Activated CD4-positive, alpha-beta memory T cell treated with anti-CD3 and anti-CD28 coated beads, Interleukin-2, amount 10 ng/mL, durations not matched to agents 7 days and 5 days (primary cell): ENCODE results near the gene SURF2. TPM values are rescaled to one million over a fixed set of nuclear protein-coding genes. Genes with fewer than 3 reads are reported as not detected.
A peak's percentile ranks its signal among the peaks of the same experiment; 100 is the strongest.

Source experiments
- CTCF ChIA-PET: fragments of 350-600 bp; sonication (Branson Sonifier 250); formaldehyde crosslinking; loops from one replicate; lab custom pipeline; 2021; ENCODE audit warnings: antibody characterized with exemption, inconsistent platforms; lab: Charles Lee
- POLR2A ChIA-PET: fragments of 350-600 bp; sonication (Branson Sonifier 250); formaldehyde crosslinking; loops from one replicate; lab custom pipeline; 2021; ENCODE audit warnings: antibody characterized with exemption; lab: Charles Lee
- DNase-seq: peaks from one replicate; pipeline ENCODE4 v3.0.0-alpha.2; 2020
- H3K27ac Mint-ChIP-seq: one replicate; pipeline ENCODE4 v1.8.0; 2021; ENCODE audit warnings: mild to moderate bottlenecking, mixed read lengths
- H3K27me3 Mint-ChIP-seq: one replicate; pipeline ENCODE4 v1.8.0; 2021; ENCODE audit warnings: mixed read lengths
- H3K36me3 Mint-ChIP-seq: one replicate; pipeline ENCODE4 v1.8.0; 2021; ENCODE audit warnings: low read depth, mixed read lengths
- H3K4me1 Mint-ChIP-seq: one replicate; pipeline ENCODE4 v1.8.0; 2021; ENCODE audit warnings: mixed read lengths
- H3K4me3 Mint-ChIP-seq: one replicate; pipeline ENCODE4 v1.8.0; 2021; ENCODE audit warnings: mild to moderate bottlenecking, mixed read lengths
- H3K9me3 Mint-ChIP-seq: one replicate; pipeline ENCODE4 v1.8.0; 2021; ENCODE audit warnings: mixed read lengths
- total RNA-seq, 2 experiments: library from RNA; stranded (reverse); gene quantifications; one replicate each; pipeline ENCODE4 v1.2.3, GENCODE V29; 2021

Gene SURF2
- total RNA-seq, 2 experiments from 2014 or later, result 10.2 TPM

- H3K4me3 Mint-ChIP-seq, result peak overlapping the region; percentile 95
- DNase-seq, result no peak
- no peaks in the 10 kb centered on the region for H3K9me3 Mint-ChIP-seq
- no peaks in the 10 kb centered on the region for H3K27me3 Mint-ChIP-seq
- peaks cover 68% of the 10 kb centered on the region for H3K36me3 Mint-ChIP-seq
- H3K4me1 Mint-ChIP-seq, result peaks cover 56% of the 10 kb centered on the region
- POLR2A ChIA-PET, result interaction anchor here (1.1 to 14.2 kb wide), 12 partner anchors 8 to 318 kb away, joined by 3 to 397 read pairs (median 13); partner anchors contain the start of genes GTF3C5, REXO4, STKLD1 and SURF1
- peak overlapping the region; percentile 86 for H3K27ac Mint-ChIP-seq
- CTCF ChIA-PET, result interaction anchor here (0.7 to 3.3 kb wide), 7 partner anchors 8 to 163 kb away, joined by 3 to 22 read pairs (median 7); partner anchors contain the start of genes SURF1 and SURF2
These were observed 7.4 kb upstream of the SURF2 start for GRCh38 chr9:133348718-133349573.

GRCh38 chr9:133349965-133350616 lies 6.3 kb upstream of the SURF2 start:
- H3K4me3 Mint-ChIP-seq, result peak overlapping the region; percentile 95
- CTCF ChIA-PET, result interaction anchor here (1.0 to 3.3 kb wide), 7 partner anchors 8 to 206 kb away, joined by 3 to 24 read pairs (median 4); no protein-coding TSS in a partner anchor
- no peaks in the 10 kb centered on the region for H3K27me3 Mint-ChIP-seq
- H3K36me3 Mint-ChIP-seq, result peaks cover 63% of the 10 kb centered on the region
- no peaks in the 10 kb centered on the region for H3K9me3 Mint-ChIP-seq
- no peak for DNase-seq
- POLR2A ChIA-PET, result interaction anchor here (0.6 to 14.2 kb wide), 10 partner anchors 7 to 319 kb away, joined by 3 to 397 read pairs (median 9); partner anchors contain the start of genes GTF3C5, STKLD1, SURF4 and SURF6
- peaks cover 61% of the 10 kb centered on the region for H3K4me1 Mint-ChIP-seq
- H3K27ac Mint-ChIP-seq, result peak overlapping the region; percentile 86

GRCh38 chr9:133351526-133351907 lies 4.8 kb upstream of the SURF2 start:
- peaks cover 56% of the 10 kb centered on the region for H3K36me3 Mint-ChIP-seq
- no peaks in the 10 kb centered on the region for H3K9me3 Mint-ChIP-seq
- POLR2A ChIA-PET, result interaction anchor here (1.3 to 14.2 kb wide), 4 partner anchors 9 to 23 kb away, joined by 3 to 397 read pairs (median 15); partner anchors contain the start of genes STKLD1 and SURF4
- CTCF ChIA-PET, result interaction anchor here (0.8 to 2.7 kb wide), 5 partner anchors 10 to 229 kb away, joined by 3 to 24 read pairs (median 4); no protein-coding TSS in a partner anchor
- peaks cover 59% of the 10 kb centered on the region for H3K4me1 Mint-ChIP-seq
- no peak overlapping the region for H3K27ac Mint-ChIP-seq
- no peaks in the 10 kb centered on the region for H3K27me3 Mint-ChIP-seq
- H3K4me3 Mint-ChIP-seq, result no peak overlapping the region
- DNase-seq, result no peak

- CTCF ChIA-PET, result interaction anchor here (1.4 to 2.7 kb wide), 3 partner anchors 10 to 165 kb away, joined by 4 to 24 read pairs (median 7); no protein-coding TSS in a partner anchor
- DNase-seq, result peak; percentile 61
- H3K9me3 Mint-ChIP-seq, result no peaks in the 10 kb centered on the region
- no peaks in the 10 kb centered on the region for H3K27me3 Mint-ChIP-seq
- H3K36me3 Mint-ChIP-seq, result peaks cover 56% of the 10 kb centered on the region
- peak overlapping the region; percentile 4 for H3K27ac Mint-ChIP-seq
- H3K4me3 Mint-ChIP-seq, result no peak overlapping the region
- peaks cover 55% of the 10 kb centered on the region for H3K4me1 Mint-ChIP-seq
- POLR2A ChIA-PET, result interaction anchor here (1.3 to 14.2 kb wide), 4 partner anchors 9 to 23 kb away, joined by 3 to 397 read pairs (median 15); partner anchors contain the start of genes STKLD1 and SURF4
These were observed 4.3 kb upstream of the SURF2 start for GRCh38 chr9:133351908-133352634.

- ChIA-PET POLR2A (interaction anchor here (1.9 to 14.2 kb wide), 4 partner anchors 11 to 22 kb away, joined by 6 to 397 read pairs (median 146); partner anchors contain the start of genes STKLD1 and SURF4), CTCF (interaction anchor here (5.9 kb wide), 1 partner anchor 20 kb away, joined by 59 read pairs; no protein-coding TSS in a partner anchor)
- no peak for DNase-seq
- Mint-ChIP-seq H3K9me3 (no peaks in the 10 kb centered on the region), H3K36me3 (peaks cover 56% of the 10 kb centered on the region), H3K4me3 (no peak overlapping the region), H3K27ac (peak overlapping the region; percentile 33), H3K27me3 (no peaks in the 10 kb centered on the region), H3K4me1 (peaks cover 60% of the 10 kb centered on the region)
These were observed 3.6 kb upstream of the SURF2 start for GRCh38 chr9:133352635-133353340.

GRCh38 chr9:133353548-133353947 lies 2.8 kb upstream of the SURF2 start:
- no peak for DNase-seq
- Mint-ChIP-seq H3K4me3 (no peak overlapping the region), H3K9me3 (no peaks in the 10 kb centered on the region), H3K36me3 (peaks cover 49% of the 10 kb centered on the region), H3K27ac (peak overlapping the region; percentile 1), H3K4me1 (peaks cover 65% of the 10 kb centered on the region), H3K27me3 (no peaks in the 10 kb centered on the region)
- ChIA-PET CTCF (interaction anchor here (1.1 to 5.9 kb wide), 2 partner anchors 13 to 19 kb away, joined by 3 to 59 read pairs; no protein-coding TSS in a partner anchor), POLR2A (interaction anchor here (1.9 to 8.5 kb wide), 2 partner anchors 10 to 20 kb away, joined by 6 to 277 read pairs; partner anchors contain the start of genes STKLD1 and SURF4)

GRCh38 chr9:133354766-133355165 lies 1.6 kb upstream of the SURF2 start:
- Mint-ChIP-seq H3K4me1 (peaks cover 59% of the 10 kb centered on the region), H3K27ac (peak overlapping the region; percentile 35), H3K9me3 (no peaks in the 10 kb centered on the region), H3K4me3 (peak overlapping the region; percentile 85), H3K27me3 (no peaks in the 10 kb centered on the region), H3K36me3 (peaks cover 40% of the 10 kb centered on the region)
- ChIA-PET POLR2A (interaction anchor here (1.1 to 8.5 kb wide), 4 partner anchors 9 to 19 kb away, joined by 3 to 277 read pairs (median 11); partner anchors contain the start of genes STKLD1 and SURF4), CTCF (interaction anchor here (1.1 to 5.9 kb wide), 4 partner anchors 15 to 169 kb away, joined by 3 to 59 read pairs (median 4); no protein-coding TSS in a partner anchor)
- no peak for DNase-seq

- Mint-ChIP-seq H3K36me3 (peaks cover 33% of the 10 kb centered on the region), H3K4me1 (peaks cover 52% of the 10 kb centered on the region), H3K4me3 (peak overlapping the region; percentile 85), H3K9me3 (no peaks in the 10 kb centered on the region), H3K27ac (peak overlapping the region; percentile 83), H3K27me3 (no peaks in the 10 kb centered on the region)
- POLR2A ChIA-PET, result interaction anchor here (0.6 to 8.5 kb wide), 9 partner anchors 8 to 61 kb away, joined by 3 to 277 read pairs (median 10); partner anchors contain the start of genes MED22, REXO4, RPL7A and STKLD1
- DNase-seq, result no peak
- CTCF ChIA-PET, result interaction anchor here (1.1 to 5.9 kb wide), 6 partner anchors 17 to 170 kb away, joined by 3 to 59 read pairs (median 4); no protein-coding TSS in a partner anchor
These were observed 431 bp upstream of the SURF2 start for GRCh38 chr9:133355881-133356357.

- no peaks in the 10 kb centered on the region for H3K27me3 Mint-ChIP-seq
- CTCF ChIA-PET, result interaction anchor here (0.5 to 5.9 kb wide), 7 partner anchors 9 to 444 kb away, joined by 3 to 59 read pairs (median 4); partner anchors contain the start of genes MED22 and RPL7A
- peaks cover 56% of the 10 kb centered on the region for H3K4me1 Mint-ChIP-seq
- H3K9me3 Mint-ChIP-seq, result no peaks in the 10 kb centered on the region
- DNase-seq, result no peak
- H3K36me3 Mint-ChIP-seq, result peaks cover 32% of the 10 kb centered on the region
- POLR2A ChIA-PET, result interaction anchor here (0.7 to 8.5 kb wide), 5 partner anchors 9 to 23 kb away, joined by 4 to 277 read pairs (median 20); partner anchors contain the start of genes MED22, RPL7A, STKLD1 and SURF4
- H3K4me3 Mint-ChIP-seq, result peak overlapping the region; percentile 72
- H3K27ac Mint-ChIP-seq, result peak overlapping the region; percentile 59
These were observed 1.3 kb downstream of the SURF2 start for GRCh38 chr9:133357656-133358055.

GRCh38 chr9:133359399-133360175 lies 3.2 kb downstream of the SURF2 start:
- no peaks in the 10 kb centered on the region for H3K27me3 Mint-ChIP-seq
- H3K4me1 Mint-ChIP-seq, result peaks cover 51% of the 10 kb centered on the region
- H3K4me3 Mint-ChIP-seq, result no peak overlapping the region
- ChIA-PET CTCF (interaction anchor here (0.6 to 1.5 kb wide), 3 partner anchors 11 to 100 kb away, joined by 3 to 6 read pairs (median 3); partner anchors contain the start of genes CACFD1 and SURF6), POLR2A (interaction anchor here (1.0 to 8.5 kb wide), 4 partner anchors 9 to 43 kb away, joined by 3 to 277 read pairs (median 4); partner anchors contain the start of genes STKLD1 and SURF4)
- no peaks in the 10 kb centered on the region for H3K9me3 Mint-ChIP-seq
- H3K27ac Mint-ChIP-seq, result peak overlapping the region; percentile 59
- peaks cover 41% of the 10 kb centered on the region for H3K36me3 Mint-ChIP-seq
- no peak for DNase-seq
